SK-N-SH (cell line): ENCODE measurements around the gene GRIP2. TPM values are rescaled to one million over a fixed set of nuclear protein-coding genes. Genes with fewer than 3 reads are reported as not detected.

ENCODE experiments used
- CTCF ChIA-PET: fragments of 300-600, 350-600 bp; formaldehyde crosslinking; extraction: SDS; loops from one replicate; lab custom pipeline; 2021; lab: Yijun Ruan, JAX
- POLR2A ChIA-PET: fragments of 350-600 bp; sonication (Branson Sonifier 250); formaldehyde crosslinking; extraction: SDS; loops from one replicate; lab custom pipeline; 2020; ENCODE audit warnings: antibody characterized with exemption, inconsistent platforms; lab: Yijun Ruan, JAX
- DNase-seq: peaks from one replicate; pipeline ENCODE4 v3.0.0; 2012
- H2AFZ ChIP-seq: fragments of 200-600 bp; sonication (generic); 2 replicates; pipeline ENCODE4 v1.8.1; 2016; ENCODE audit warnings: antibody characterized with exemption, mild to moderate bottlenecking, low read depth
- H3F3A ChIP-seq: fragments of 200-600 bp; sonication (generic); replicated peaks from 2 replicates; pipeline ENCODE3; 2016; ENCODE audit warnings: antibody characterized with exemption, mild to moderate bottlenecking; ENCODE audit not compliant: insufficient read depth
- H3K27ac ChIP-seq, 2 experiments: fragments of 200-500 bp in 1 of 2; fragments of 200-600 bp in 1 of 2; sonication (Bioruptor generic) in 1 of 2; sonication (generic), shearing (Covaris generic) in 1 of 2; 2 replicates each; pipeline versions ENCODE4 v1.5.1 to v1.6.1; 2014 to 2016; ENCODE audit warnings: low read depth in 2 of 2, inconsistent platforms in 1 of 2, low read length in 1 of 2, mild to moderate bottlenecking in 1 of 2, mixed read lengths in 1 of 2
- H3K27me3 ChIP-seq: fragments of 200-600 bp; sonication (generic), shearing (Covaris generic); 2 replicates; pipeline ENCODE4 v1.6.1; 2016; ENCODE audit warnings: mixed run types; ENCODE audit not compliant: insufficient read depth
- H3K36me3 ChIP-seq, 2 experiments: fragments of 200-500 bp in 1 of 2; fragments of 200-600 bp in 1 of 2; sonication (Bioruptor generic) in 1 of 2; sonication (generic) in 1 of 2; replicated peaks in 1 of 2; 2 replicates each; pipeline versions ENCODE3 to v1.5.1; 2014 to 2016; ENCODE audit warnings: low read length in 1 of 2, mild to moderate bottlenecking in 1 of 2; ENCODE audit not compliant: insufficient read depth in 2 of 2, control insufficient read depth in 1 of 2
- H3K4me1 ChIP-seq, 2 experiments: fragments of 200-500 bp in 1 of 2; fragments of 200-600 bp in 1 of 2; sonication (Bioruptor generic) in 1 of 2; sonication (generic), shearing (Covaris generic) in 1 of 2; 2 replicates each; pipeline versions ENCODE4 v1.5.1 to v1.6.1; 2014 to 2016; ENCODE audit warnings: low read depth in 1 of 2, low read length in 1 of 2, mixed run types in 1 of 2; ENCODE audit not compliant: insufficient read depth in 2 of 2, control insufficient read depth in 1 of 2
- H3K4me2 ChIP-seq: fragments of 200-600 bp; sonication (generic), shearing (Covaris generic); 2 replicates; pipeline ENCODE4 v1.6.1; 2017; ENCODE audit warnings: mixed run types
- H3K4me3 ChIP-seq, 2 experiments: fragments of 200-500 bp in 1 of 2; fragments of 200-600 bp in 1 of 2; sonication (Bioruptor generic) in 1 of 2; sonication (generic), shearing (Covaris generic) in 1 of 2; 2 replicates each; pipeline versions ENCODE4 v1.5.1 to v1.8.1; 2014 to 2016; ENCODE audit warnings: low read depth in 2 of 2, inconsistent platforms in 1 of 2, low read length in 1 of 2, mild to moderate bottlenecking in 1 of 2, mixed read lengths in 1 of 2, moderate library complexity in 1 of 2
- H3K79me2 ChIP-seq: fragments of 200-600 bp; sonication (generic); 2 replicates; pipeline ENCODE4 v1.8.1; 2017; ENCODE audit warnings: mild to moderate bottlenecking; ENCODE audit not compliant: insufficient read depth
- H3K9ac ChIP-seq: fragments of 200-600 bp; sonication (generic); 2 replicates; pipeline ENCODE4 v1.6.1; 2017; ENCODE audit warnings: mixed run types
- H3K9me2 ChIP-seq: fragments of 200-600 bp; sonication (generic); 2 replicates; pipeline ENCODE4 v1.6.1; 2017; ENCODE audit warnings: mixed run types
- H3K9me3 ChIP-seq: fragments of 200-600 bp; sonication (generic); 2 replicates; pipeline ENCODE4 v1.6.1; 2017; ENCODE audit warnings: mixed run types, mild to moderate bottlenecking, moderate library complexity
- H4K20me1 ChIP-seq: fragments of 200-600 bp; sonication (generic); 2 replicates; pipeline ENCODE4 v1.6.1; 2017; ENCODE audit warnings: mild to moderate bottlenecking, mixed run types; ENCODE audit not compliant: insufficient read depth
- CHD2 ChIP-seq: fragments of 150-350 bp; IDR thresholded peaks from 2 replicates; pipeline ENCODE4 v1.6.1; 2018; ENCODE audit warnings: low read length; ENCODE audit not compliant: partially characterized antibody
- CTCF ChIP-seq: fragments of 200-600 bp; sonication (generic); IDR thresholded peaks from 2 replicates; pipeline ENCODE4 v1.6.1; 2017; ENCODE audit warnings: antibody characterized with exemption, mild to moderate bottlenecking, moderate library complexity
- FOXJ3 ChIP-seq: sonication (generic); formaldehyde crosslinking; IDR thresholded peaks from 2 replicates; pipeline ENCODE4 v1.5.1; 2020; ENCODE audit warnings: mild to moderate bottlenecking, missing genetic modification reagents
- FOXM1 ChIP-seq: IDR thresholded peaks from 2 replicates; pipeline ENCODE4 v1.4.0; 2012; ENCODE audit warnings: low read depth, mild to moderate bottlenecking
- NFIC ChIP-seq: IDR thresholded peaks from 2 replicates; pipeline ENCODE4 v1.4.0; 2012; ENCODE audit warnings: borderline replicate concordance
- NRF1 ChIP-seq: IDR thresholded peaks from 2 replicates; pipeline ENCODE4 v1.6.1; 2012; ENCODE audit warnings: low read depth, mild to moderate bottlenecking, low read length
- POLR2AphosphoS5 ChIP-seq: IDR thresholded peaks from 2 replicates; pipeline ENCODE4 v1.6.1; 2012; ENCODE audit warnings: low read depth, low read length
- RCOR1 ChIP-seq: fragments of 150-350 bp; IDR thresholded peaks from 2 replicates; pipeline ENCODE4 v1.6.1; 2017; ENCODE audit warnings: antibody characterized with exemption, low read length
- SIN3A ChIP-seq: IDR thresholded peaks from 2 replicates; pipeline ENCODE4 v1.6.1; 2012; ENCODE audit warnings: low read depth, mild to moderate bottlenecking, low read length, moderate library complexity, borderline replicate concordance
- TAF1 ChIP-seq: IDR thresholded peaks from 2 replicates; pipeline ENCODE4 v1.6.1; 2012; ENCODE audit warnings: low read depth, mild to moderate bottlenecking, low read length, moderate library complexity, borderline replicate concordance
- TCF12 ChIP-seq: IDR thresholded peaks from 2 replicates; pipeline ENCODE4 v1.4.0; 2012
- USF2 ChIP-seq: fragments of 150-350 bp; IDR thresholded peaks from 2 replicates; pipeline ENCODE4 v1.6.1; 2017; ENCODE audit warnings: antibody characterized with exemption, low read length, low read depth, borderline replicate concordance
- YY1 ChIP-seq: IDR thresholded peaks from 2 replicates; pipeline ENCODE4 v1.4.0; 2012; ENCODE audit warnings: low read depth, mild to moderate bottlenecking
- WGBS: methylation state at CpG from one replicate; pipeline ENCODE4 v1.1.6; 2017; ENCODE audit warnings: low lambda C conversion rate; 5-methylcytosine and 5-hydroxymethylcytosine counted together
- polyA plus RNA-seq, 3 experiments: library from polyadenylated mRNA; depleted of rRNA; stranded (reverse); fragments of >200 nt; gene quantifications; 2 replicates each; pipeline ENCODE4 v1.2.3, GENCODE V29; 2012
- TF ChIP-seq, protein P1 (sequence below): IDR thresholded peaks from 2 replicates; pipeline ENCODE4 v1.4.0; 2012; ENCODE audit warnings: low read depth, borderline replicate concordance
- TF ChIP-seq, protein P2 (sequence below): IDR thresholded peaks from 2 replicates; pipeline ENCODE4 v1.4.0; 2012; ENCODE audit warnings: low read depth, borderline replicate concordance

Gene GRIP2
- polyA plus RNA-seq, 1 of the 3 experiments (the other 2 are of a cell fraction) = 0.15 TPM

DNA sequence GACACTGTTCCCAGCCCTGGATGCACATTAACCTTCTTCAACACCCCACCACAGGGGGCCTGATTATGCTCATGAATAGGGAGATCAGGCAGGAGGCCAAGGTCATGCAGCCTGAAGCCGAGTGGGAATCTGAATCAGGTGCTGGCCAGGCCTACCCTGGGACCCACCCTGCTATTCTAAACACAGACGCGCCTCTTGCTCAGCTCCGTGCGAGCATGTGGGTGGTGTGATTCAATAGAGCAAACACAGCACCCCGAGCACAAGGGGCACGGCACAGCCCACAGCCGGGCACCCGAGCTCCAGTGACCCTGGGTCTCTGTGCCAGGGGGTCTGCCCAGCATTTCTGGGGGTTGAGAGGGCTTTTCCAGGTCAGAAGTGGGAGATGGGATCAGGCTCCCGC is 24.6 kb upstream of the GRIP2 start:
- no peaks in the 10 kb centered on the region for H3K36me3 ChIP-seq
- H3K4me1 ChIP-seq = peaks cover 0 to 23% of the 10 kb centered on the region in 2 experiments; a peak in 1 of 4 replicates
- H3F3A ChIP-seq = no peaks in the 10 kb centered on the region
- TF ChIP-seq POLR2AphosphoS5 = no peak
- TF ChIP-seq, protein P1, sequence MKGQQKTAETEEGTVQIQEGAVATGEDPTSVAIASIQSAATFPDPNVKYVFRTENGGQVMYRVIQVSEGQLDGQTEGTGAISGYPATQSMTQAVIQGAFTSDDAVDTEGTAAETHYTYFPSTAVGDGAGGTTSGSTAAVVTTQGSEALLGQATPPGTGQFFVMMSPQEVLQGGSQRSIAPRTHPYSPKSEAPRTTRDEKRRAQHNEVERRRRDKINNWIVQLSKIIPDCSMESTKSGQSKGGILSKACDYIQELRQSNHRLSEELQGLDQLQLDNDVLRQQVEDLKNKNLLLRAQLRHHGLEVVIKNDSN = no peak
- TF ChIP-seq FOXJ3 (CRISPR knock-in tag) = no peak
- TF ChIP-seq CHD2 = no peak
- no peak for TF ChIP-seq TAF1
- TF ChIP-seq SIN3A = no peak
- TF ChIP-seq CTCF = no peak
- TF ChIP-seq RCOR1 = no peak
- no peak for TF ChIP-seq NRF1
- TF ChIP-seq, protein P2, sequence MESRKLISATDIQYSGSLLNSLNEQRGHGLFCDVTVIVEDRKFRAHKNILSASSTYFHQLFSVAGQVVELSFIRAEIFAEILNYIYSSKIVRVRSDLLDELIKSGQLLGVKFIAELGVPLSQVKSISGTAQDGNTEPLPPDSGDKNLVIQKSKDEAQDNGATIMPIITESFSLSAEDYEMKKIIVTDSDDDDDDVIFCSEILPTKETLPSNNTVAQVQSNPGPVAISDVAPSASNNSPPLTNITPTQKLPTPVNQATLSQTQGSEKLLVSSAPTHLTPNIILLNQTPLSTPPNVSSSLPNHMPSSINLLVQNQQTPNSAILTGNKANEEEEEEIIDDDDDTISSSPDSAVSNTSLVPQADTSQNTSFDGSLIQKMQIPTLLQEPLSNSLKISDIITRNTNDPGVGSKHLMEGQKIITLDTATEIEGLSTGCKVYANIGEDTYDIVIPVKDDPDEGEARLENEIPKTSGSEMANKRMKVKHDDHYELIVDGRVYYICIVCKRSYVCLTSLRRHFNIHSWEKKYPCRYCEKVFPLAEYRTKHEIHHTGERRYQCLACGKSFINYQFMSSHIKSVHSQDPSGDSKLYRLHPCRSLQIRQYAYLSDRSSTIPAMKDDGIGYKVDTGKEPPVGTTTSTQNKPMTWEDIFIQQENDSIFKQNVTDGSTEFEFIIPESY = no peak
- no peak for TF ChIP-seq TCF12
- no peak for TF ChIP-seq YY1
- TF ChIP-seq USF2 = no peak
- TF ChIP-seq NFIC = no peak
- TF ChIP-seq FOXM1 = no peak
- DNase-seq = no peak
- no peaks in the 10 kb centered on the region for H3K79me2 ChIP-seq
- no peaks in the 10 kb centered on the region for H4K20me1 ChIP-seq
- ChIA-PET POLR2A (no interaction called here), CTCF (interaction anchor here (0.9 to 5.1 kb wide), 4 partner anchors 16 to 56 kb away, joined by 3 to 43 read pairs (median 3); no protein-coding TSS in a partner anchor)
- no peaks in the 10 kb centered on the region for H3K9me2 ChIP-seq
- peaks cover 7% of the 10 kb centered on the region; the same call in 1 of the 2 replicates for H3K27me3 ChIP-seq
- H2AFZ ChIP-seq = no peak overlapping the region
- WGBS = 36% methylated on average over 7 of the region's 10 CpGs
- no peak overlapping the region for H3K4me2 ChIP-seq
- H3K9me3 ChIP-seq = no peaks in the 10 kb centered on the region
- H3K9ac ChIP-seq = no peak overlapping the region
- no peak overlapping the region for H3K4me3 ChIP-seq
- no peak overlapping the region for H3K27ac ChIP-seq
